ENCODE data around the gene BBS4.

BBS4 gene

GRCh38 chr15:72685925-72686794 is at the start of gene BBS4, which contains the start of gene HIGD2B (continued):
- TF ChIP-seq TSHZ1 (tag by site-specific recombination; IDR thresholded peaks at IDR 0.05; ENCODE audit: borderline replicate concordance): no peak
- no peak for TF ChIP-seq ZNF843 (tag by site-specific recombination; IDR thresholded peaks at IDR 0.05)
- TF ChIP-seq PRDM1 (tag by site-specific recombination; IDR thresholded peaks at IDR 0.05): peak; percentile 74
- TF ChIP-seq ZNF692 (tag by site-specific recombination; IDR thresholded peaks at IDR 0.05): peak; percentile 19
- TF ChIP-seq ZNF596 (tag by site-specific recombination; IDR thresholded peaks at IDR 0.05): no peak; the same call in 1 of the 2 replicates
- no peak for TF ChIP-seq ZNF354C (tag by site-specific recombination; IDR thresholded peaks at IDR 0.05; ENCODE audit: borderline replicate concordance, low read depth)
- no peak for TF ChIP-seq ZBTB49 (tag by site-specific recombination; IDR thresholded peaks at IDR 0.05; ENCODE audit: low read depth)
- no peak for TF ChIP-seq SALL2 (tag by site-specific recombination; IDR thresholded peaks at IDR 0.05; ENCODE audit: borderline replicate concordance)
- TF ChIP-seq ZNF324 (tag by site-specific recombination; IDR thresholded peaks at IDR 0.05): peak; percentile 67; the same call in 1 of the 2 replicates
- TF ChIP-seq ZBTB1 (tag by site-specific recombination; IDR thresholded peaks at IDR 0.05): no peak
- TF ChIP-seq ZNF148 (tag by site-specific recombination; IDR thresholded peaks at IDR 0.05; ENCODE audit: borderline replicate concordance): no peak
- TF ChIP-seq KLF8 (tag by site-specific recombination; IDR thresholded peaks at IDR 0.05): peak; percentile 53
- peak; percentile 100 for TF ChIP-seq ZBTB17 (tag by site-specific recombination; IDR thresholded peaks at IDR 0.05)
- TF ChIP-seq KLF16 (tag by site-specific recombination; IDR thresholded peaks at IDR 0.05): peak; percentile 15; the same call in 1 of the 2 replicates
- TF ChIP-seq ZNF366 (tag by site-specific recombination; conservative IDR thresholded peaks at IDR 0.05): peak; percentile 64
- TF ChIP-seq ZBTB26 (tag by site-specific recombination; optimal IDR thresholded peaks at IDR 0.05): peak; percentile 35
- TF ChIP-seq ZNF621 (tag by site-specific recombination; IDR thresholded peaks at IDR 0.05): no peak
- peak; percentile 50 for TF ChIP-seq KLF17 (tag by site-specific recombination; IDR thresholded peaks at IDR 0.05)
- peak; percentile 84 for TF ChIP-seq ZNF449 (tag by site-specific recombination; IDR thresholded peaks at IDR 0.05)
- TF ChIP-seq GFI1B (tag by site-specific recombination; IDR thresholded peaks at IDR 0.05): 0 out of 2 replicates have a peak, but pooled peaks have one; percentile 4
- peak; percentile 65 for TF ChIP-seq ZBTB8A (tag by site-specific recombination; IDR thresholded peaks at IDR 0.05)
- TF ChIP-seq PATZ1 (tag by site-specific recombination; IDR thresholded peaks at IDR 0.05): peak; percentile 89
